Endothelial cell of umbilical vein (primary cell): ENCODE measurements around the gene DLK1. TPM values are rescaled to one million over a fixed set of nuclear protein-coding genes. Genes with fewer than 3 reads are reported as not detected.

Source experiments
- BruUV-seq: library from RNA; stranded (reverse); fragments of 400-500 nt; replicated peaks from 2 replicates; lab custom pipeline; 2021; lab: Mats Ljungman, UMichigan
- CTCF ChIA-PET: fragments of 300-600, 350-600 bp; sonication (Branson Sonifier 250); formaldehyde crosslinking; loops from one replicate; lab custom pipeline; 2021; ENCODE audit warnings: antibody characterized with exemption, inconsistent platforms; lab: Charles Lee
- POLR2A ChIA-PET: fragments of 300-600, 350-600 bp; sonication (Branson Sonifier 250); formaldehyde crosslinking; loops from one replicate; lab custom pipeline; 2021; ENCODE audit warnings: antibody characterized with exemption, inconsistent platforms; lab: Charles Lee
- DNase-seq: peaks from one replicate; pipeline ENCODE4 v3.0.0-alpha.2; 2011; ENCODE audit warnings: low read depth, low spot score
- FAIRE-seq: peaks from 2 replicates; lab custom pipeline; 2011; peaks lifted over from hg19 to GRCh38; lab: Jason Lieb, UNC
- H2AFZ ChIP-seq: 2 replicates; pipeline ENCODE4 v1.6.0; 2012; ENCODE audit warnings: low read depth, low read length, control low read depth, inconsistent platforms
- H3K27ac ChIP-seq: 2 replicates; pipeline ENCODE4 v1.5.1; 2011; ENCODE audit warnings: low read depth, mild to moderate bottlenecking, control low read depth, low read length, moderate library complexity; ENCODE audit not compliant: insufficient read depth
- H3K27me3 ChIP-seq, 2 experiments: 2 replicates each; pipeline versions ENCODE4 v1.6.0 to v1.6.1; 2011; ENCODE audit warnings: low read length in 2 of 2, mixed read lengths in 1 of 2; ENCODE audit not compliant: control insufficient read depth in 2 of 2, insufficient read depth in 2 of 2
- H3K36me3 ChIP-seq, 2 experiments: 2 replicates in 1 of 2; 3 replicates in 1 of 2; pipeline ENCODE4 v1.5.1; 2011; ENCODE audit warnings: low read length in 2 of 2, mild to moderate bottlenecking in 1 of 2, moderate library complexity in 1 of 2; ENCODE audit not compliant: control insufficient read depth in 2 of 2, insufficient read depth in 2 of 2; ENCODE audit errors: extremely low read depth in 1 of 2
- H3K4me1 ChIP-seq: 3 replicates; pipeline ENCODE4 v1.5.1; 2011; ENCODE audit warnings: mild to moderate bottlenecking, low read length; ENCODE audit not compliant: control insufficient read depth, insufficient read depth; ENCODE audit errors: extremely low read depth
- H3K4me2 ChIP-seq: 2 replicates; pipeline ENCODE4 v1.6.1; 2011; ENCODE audit warnings: low read length, control low read depth, mixed read lengths; ENCODE audit not compliant: insufficient read depth
- H3K4me3 ChIP-seq, 3 experiments: fragments of 200-600 bp in 1 of 3; sonication (generic), shearing (Covaris generic) in 1 of 3; replicated peaks in 1 of 3; 2 replicates each; pipeline ENCODE4 v1.5.1; 2011 to 2016; ENCODE audit warnings: control low read depth in 3 of 3, low read length in 3 of 3, mild to moderate bottlenecking in 2 of 3, inconsistent platforms in 1 of 3, low read depth in 1 of 3, moderate library complexity in 1 of 3; ENCODE audit not compliant: insufficient read depth in 1 of 3
- H3K79me2 ChIP-seq: 2 replicates; pipeline ENCODE4 v1.6.0; 2012; ENCODE audit warnings: low read length, inconsistent platforms; ENCODE audit not compliant: control insufficient read depth, insufficient read depth
- H3K9ac ChIP-seq: replicated peaks from 2 replicates; pipeline ENCODE3; 2011; ENCODE audit warnings: low read length, control low read depth; ENCODE audit not compliant: insufficient read depth; ENCODE audit errors: extremely low read depth
- H3K9me1 ChIP-seq: replicated peaks from 3 replicates; pipeline ENCODE4 v1.6.0; 2011; ENCODE audit warnings: mild to moderate bottlenecking, low read length; ENCODE audit not compliant: control insufficient read depth, insufficient read depth; ENCODE audit errors: extremely low read depth
- H3K9me3 ChIP-seq: replicated peaks from 2 replicates; pipeline ENCODE4 v1.5.1; 2012; ENCODE audit warnings: low read length, inconsistent platforms; ENCODE audit not compliant: control insufficient read depth, insufficient read depth
- H4K20me1 ChIP-seq: replicated peaks from 2 replicates; pipeline ENCODE3; 2011; ENCODE audit warnings: mild to moderate bottlenecking, low read length; ENCODE audit not compliant: control insufficient read depth, insufficient read depth; ENCODE audit errors: extremely low read depth
- CTCF ChIP-seq, 2 donors: IDR thresholded peaks; 1 replicate in 1 of 2; 2 replicates in 1 of 2; pipeline ENCODE4 v1.5.1; 2011; ENCODE audit warnings: low read length in 2 of 2, mild to moderate bottlenecking in 2 of 2, moderate library complexity in 2 of 2, control low read depth in 1 of 2, inconsistent platforms in 1 of 2, low read depth in 1 of 2; ENCODE audit not compliant: insufficient read depth in 1 of 2; ENCODE audit errors: extremely low read depth in 1 of 2
- EZH2 ChIP-seq: IDR thresholded peaks from 2 replicates; pipeline ENCODE4 v1.6.1; 2012; ENCODE audit warnings: borderline replicate concordance, low read depth, mild to moderate bottlenecking, moderate library complexity, low read length, inconsistent platforms; ENCODE audit not compliant: severe bottlenecking
- GATA2 ChIP-seq: IDR thresholded peaks from 2 replicates; pipeline ENCODE4 v1.7.0; 2011; ENCODE audit warnings: low read depth, mild to moderate bottlenecking, moderate library complexity, mixed read lengths, low read length; ENCODE audit not compliant: insufficient read length, insufficient read depth
- MYC ChIP-seq: IDR thresholded peaks from one replicate; pipeline ENCODE4 v1.6.1; 2011; ENCODE audit warnings: mild to moderate bottlenecking, low read depth, low read length
- POLR2A ChIP-seq: IDR thresholded peaks from 2 replicates; pipeline ENCODE4 v1.6.1; 2012; ENCODE audit warnings: low read depth, mild to moderate bottlenecking, control low read depth, low read length
- POLR2AphosphoS5 ChIP-seq: IDR thresholded peaks from 2 replicates; pipeline ENCODE4 v1.6.1; 2012; ENCODE audit warnings: low read depth, mild to moderate bottlenecking, control low read depth, low read length, moderate library complexity; ENCODE audit not compliant: insufficient read depth
- dilution Hi-C: fragments of 300-500 bp; cut with MboI; formaldehyde crosslinking; loops from one replicate; pipeline ENCODE4 v1.15.0; 2019; ENCODE audit warnings: low sequenced_read_pairs; ENCODE audit not compliant: extremely low pct_ligation_motif_present
- intact Hi-C: fragments of 100-400 bp; cut with micrococcal nuclease; formaldehyde crosslinking; loops from one replicate; pipeline ENCODE4 v1.10.0; 2022
- polyA plus RNA-seq, 4 experiments: library from polyadenylated mRNA; depleted of rRNA in 3 of 4; stranded (reverse) in 3 of 4; unstranded in 1 of 4; fragments of >200 nt; gene quantifications; 2 replicates each; pipeline versions ENCODE4 v1.2.1 to v1.2.3, GENCODE V29; 2011 to 2012; ENCODE audit warnings: missing spikeins in 1 of 4
- total RNA-seq: library from RNA; stranded (reverse); gene quantifications from 2 replicates; pipeline ENCODE4 v1.2.3, GENCODE V29; 2021

Gene DLK1
- total and polyA plus RNA-seq, 2 donors (not counting 3 experiments of a cell fraction or from before 2014, with no cell fraction given): not detected

GRCh38 chr14:100714258-100714892, 12.3 kb upstream of the DLK1 start:
- dilution Hi-C loops (no loop called here), intact Hi-C loops (loop anchor here (5.0 kb wide), 1 partner anchor 103 kb away; no protein-coding TSS in a partner anchor)
- ChIA-PET POLR2A (no interaction called here), CTCF (interaction anchor here (1.2 kb wide), 1 partner anchor 52 kb away, joined by 3 read pairs; no protein-coding TSS in a partner anchor)
- peaks cover 5% of the 10 kb centered on the region for H3K4me1 ChIP-seq
- H3K9me1 ChIP-seq: no peaks in the 10 kb centered on the region
- no peaks in the 10 kb centered on the region for H4K20me1 ChIP-seq
- no peak overlapping the region for H3K4me2 ChIP-seq
- H3K9me3 ChIP-seq: no peaks in the 10 kb centered on the region
- H3K4me3 ChIP-seq: no peak overlapping the region
- FAIRE-seq: no peak
- TF ChIP-seq GATA2 (no peak), EZH2 (no peak)
- H3K27ac ChIP-seq: no peak overlapping the region
- no TSS peak for BruUV-seq
- no peak overlapping the region for H2AFZ ChIP-seq
- H3K36me3 ChIP-seq: no peaks in the 10 kb centered on the region
- H3K9ac ChIP-seq: no peak overlapping the region
- peaks cover 0 to 2% of the 10 kb centered on the region in 2 experiments for H3K27me3 ChIP-seq
- H3K79me2 ChIP-seq: no peaks in the 10 kb centered on the region
- no peak for DNase-seq

- Histone ChIP-seq H3K4me3 (no peak overlapping the region), H2AFZ (no peak overlapping the region), H3K36me3 (no peaks in the 10 kb centered on the region), H3K79me2 (no peaks in the 10 kb centered on the region), H3K27ac (no peak overlapping the region), H3K9me3 (no peaks in the 10 kb centered on the region), H3K4me1 (peaks cover 5% of the 10 kb centered on the region), H3K4me2 (no peak overlapping the region), H3K27me3 (peaks cover 0 to 2% of the 10 kb centered on the region in 2 experiments), H4K20me1 (no peaks in the 10 kb centered on the region), H3K9ac (no peak overlapping the region), H3K9me1 (no peaks in the 10 kb centered on the region)
- BruUV-seq: no TSS peak
- intact Hi-C loops (no loop called here), dilution Hi-C loops (no loop called here)
- ChIA-PET CTCF (no interaction called here), POLR2A (interaction anchor here (0.6 kb wide), 1 partner anchor 204 kb away, joined by 3 read pairs; no protein-coding TSS in a partner anchor)
- no peak for TF ChIP-seq GATA2
- TF ChIP-seq POLR2AphosphoS5: no peak
- no peak for TF ChIP-seq POLR2A
- TF ChIP-seq MYC: no peak
- TF ChIP-seq CTCF (IDR thresholded peaks at IDR 0.05; ENCODE audit: extremely low read depth in 1 of 2, insufficient read depth in 1 of 2, low read depth in 1 of 2, low read length in 2 of 2): no peak
- TF ChIP-seq EZH2: no peak
- DNase-seq (no peak), FAIRE-seq (no peak)
These were observed 11.4 kb upstream of the DLK1 start for GRCh38 chr14:100715332-100715731.
